NCI-H1048 (cell line): Measurements from ENCODE around the gene FNBP1.
"Not testable (repeated sequence)": the region's sequence is repeated elsewhere in the genome, so short reads cannot be mapped to it uniquely, and the experiment has no call there.

Source experiments
- DNase-seq: peaks from one replicate; lab custom pipeline; 2025; lab: John Stamatoyannopoulos, UW

FNBP1 gene

DNA sequence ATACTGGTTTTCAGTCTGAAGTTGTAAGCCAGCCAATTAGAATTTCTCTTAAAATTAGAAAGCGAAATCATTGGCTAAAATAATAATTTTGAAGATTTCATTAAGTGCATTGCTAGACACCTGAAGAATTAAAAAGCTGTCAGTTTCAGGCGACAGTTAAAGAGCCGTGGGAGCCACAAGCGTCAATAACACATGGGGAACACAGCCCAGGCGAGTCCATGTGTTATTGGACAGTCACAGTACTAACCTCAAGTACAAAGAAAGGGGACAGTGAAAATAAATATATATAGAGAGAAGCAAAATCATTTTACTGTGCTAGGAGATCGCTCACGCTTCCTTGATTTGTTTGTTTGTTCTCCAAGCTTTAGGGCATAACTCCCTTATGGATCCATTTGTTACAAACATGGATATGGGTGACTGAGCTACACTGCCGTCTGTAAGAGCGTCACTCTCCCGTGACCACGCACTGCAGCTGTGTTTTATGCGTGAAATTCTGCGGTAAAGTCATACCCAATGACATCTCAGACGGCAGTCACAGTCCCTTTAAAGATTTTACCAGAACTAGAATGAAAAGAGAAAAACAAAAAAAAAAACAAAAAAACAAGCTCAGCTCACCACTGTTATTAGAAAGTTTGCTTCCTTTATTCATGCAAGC is 124.6 kb downstream of the FNBP1 start:
- no peak for DNase-seq

DNA sequence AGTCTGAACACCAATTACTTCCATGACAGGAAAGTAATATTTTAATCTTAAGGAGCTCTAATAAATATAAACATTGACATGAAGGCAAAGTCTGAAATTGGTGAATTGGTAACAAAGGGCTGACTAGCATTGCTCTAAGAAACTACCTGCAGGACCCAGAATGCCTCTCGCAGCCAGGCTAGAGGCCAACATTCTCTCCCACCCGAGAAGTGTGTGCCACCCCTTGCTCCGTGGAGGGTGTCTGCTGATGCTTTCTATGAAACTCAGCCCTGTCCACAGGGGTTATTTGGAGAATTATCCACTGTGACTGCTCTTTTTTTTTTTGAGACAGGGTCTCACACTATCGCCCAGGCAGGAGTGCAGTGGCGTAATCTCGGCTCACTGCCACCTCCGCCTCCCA is 126.3 kb downstream of the FNBP1 start:
- DNase-seq = no peak

DNA sequence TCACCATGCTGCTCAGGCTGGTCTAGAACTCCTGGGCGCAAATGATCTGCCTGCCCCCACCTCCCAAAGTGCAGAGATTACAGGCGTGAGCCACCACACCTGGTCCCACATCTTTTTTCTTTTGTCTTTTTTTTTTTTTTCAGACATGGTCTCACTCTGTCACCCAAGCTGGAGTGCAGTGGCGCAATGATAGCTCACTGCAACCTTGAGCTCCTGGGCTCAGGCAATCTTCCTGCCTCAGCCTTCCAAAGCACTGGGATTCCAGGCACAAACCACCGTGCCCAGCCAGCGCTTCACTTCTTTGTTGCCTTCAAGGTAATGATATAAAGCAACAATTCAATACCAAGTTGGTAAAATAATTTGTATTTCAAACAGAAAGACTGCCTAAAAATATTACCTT is 128.9 kb downstream of the FNBP1 start:
- DNase-seq = no peak

DNA sequence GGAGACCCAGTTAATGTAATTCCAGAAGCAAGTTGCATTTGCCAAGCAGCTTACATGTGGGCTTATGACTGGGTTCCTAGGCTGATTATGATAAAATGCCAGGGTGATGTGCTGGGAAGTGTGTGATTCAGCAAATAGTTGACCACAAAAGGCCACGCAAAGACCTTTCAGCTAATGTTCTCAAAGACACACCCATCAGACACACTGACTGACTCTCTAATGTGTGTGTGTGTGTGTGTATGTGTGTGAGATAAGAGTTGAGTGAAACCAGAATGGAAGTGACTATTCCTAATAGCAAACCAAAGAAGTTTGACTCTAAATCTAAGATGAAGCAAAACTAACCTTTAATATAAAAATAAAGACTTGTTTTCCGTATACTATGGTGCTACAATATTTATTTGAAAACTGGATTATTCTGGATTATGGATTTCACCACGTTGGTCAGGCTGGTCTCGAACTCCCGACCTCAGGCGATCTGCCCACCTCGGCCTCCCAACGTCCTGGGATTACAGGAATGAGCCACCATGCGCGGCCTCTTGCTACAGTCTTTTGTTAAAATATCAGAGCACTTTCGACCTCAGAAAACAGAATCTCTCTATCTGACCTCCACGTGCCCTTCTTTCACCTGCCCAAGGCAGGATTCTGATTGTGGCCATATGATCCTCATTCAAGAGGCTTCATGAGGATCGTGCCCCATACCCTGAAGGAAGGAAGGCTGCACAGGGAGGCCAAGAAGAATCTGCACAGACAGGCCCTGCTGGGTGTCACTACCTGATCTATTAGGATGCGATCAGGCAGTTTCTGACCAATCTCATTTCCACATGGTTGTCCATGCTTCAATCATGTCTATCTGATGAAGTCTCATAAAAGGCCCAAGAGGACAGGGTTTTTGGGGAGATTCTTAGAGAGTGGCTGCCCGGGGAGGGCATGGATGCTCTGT is 132.1 kb downstream of the FNBP1 start:
- DNase-seq = no peak

DNA sequence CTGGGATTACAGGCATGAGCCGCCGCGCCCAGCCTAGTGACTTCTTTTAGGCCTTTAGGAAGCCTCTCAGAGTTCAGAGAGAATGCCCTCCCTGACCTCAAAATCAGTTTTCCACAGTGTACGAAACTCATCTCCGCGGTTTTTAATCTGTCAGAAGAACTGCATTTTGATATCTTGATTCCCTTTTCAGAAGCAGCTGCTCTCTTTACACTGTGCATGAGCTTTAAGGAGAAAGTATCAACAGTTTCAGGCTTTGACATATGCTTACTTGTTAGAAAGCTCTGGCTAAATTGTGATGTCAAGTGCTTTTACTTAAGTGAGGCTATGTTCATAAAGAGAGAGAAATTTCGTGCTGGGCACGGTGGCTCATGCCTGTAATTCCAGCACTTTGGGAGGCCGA is 133.1 kb downstream of the FNBP1 start:
- no peak for DNase-seq

DNA sequence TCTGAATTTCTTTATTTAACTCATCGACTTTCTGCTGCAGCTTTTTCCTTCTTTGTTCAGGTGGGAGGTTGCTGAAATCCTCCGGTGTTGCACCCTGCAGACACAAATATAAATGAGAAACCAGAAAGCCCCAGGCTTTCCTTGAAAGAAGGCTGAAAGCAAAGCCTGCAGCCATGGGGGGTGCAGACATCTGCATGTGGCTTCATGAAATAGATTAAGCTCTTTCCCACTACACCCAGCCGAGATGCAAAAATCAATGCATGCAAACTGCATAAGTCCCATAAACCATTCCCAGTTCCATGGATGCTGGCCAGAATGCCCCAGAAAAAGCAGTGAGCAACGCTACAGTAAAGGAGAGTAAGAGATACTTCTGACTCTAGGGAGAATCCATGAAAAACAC is 134.1 kb downstream of the FNBP1 start:
- DNase-seq = no peak

DNA sequence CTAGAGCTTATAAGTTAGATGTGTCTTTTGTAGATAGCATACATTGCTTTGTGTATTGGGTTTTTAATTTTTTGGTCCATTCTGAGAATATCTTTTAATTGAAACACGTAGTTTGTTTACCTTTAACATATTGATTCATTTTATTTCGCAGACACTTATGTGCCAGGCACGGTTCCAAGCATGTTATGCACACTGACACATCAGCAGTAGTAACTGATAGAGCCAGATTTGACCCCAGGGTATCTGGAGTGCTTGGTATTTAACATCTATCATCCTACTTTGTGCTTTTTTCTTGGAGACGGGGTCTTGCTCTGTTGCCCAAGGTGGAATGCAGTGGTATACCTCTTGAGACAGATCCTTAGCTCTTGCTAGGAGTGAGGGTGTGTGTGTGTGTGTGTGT is 135.8 kb downstream of the FNBP1 start:
- no peak for DNase-seq

DNA sequence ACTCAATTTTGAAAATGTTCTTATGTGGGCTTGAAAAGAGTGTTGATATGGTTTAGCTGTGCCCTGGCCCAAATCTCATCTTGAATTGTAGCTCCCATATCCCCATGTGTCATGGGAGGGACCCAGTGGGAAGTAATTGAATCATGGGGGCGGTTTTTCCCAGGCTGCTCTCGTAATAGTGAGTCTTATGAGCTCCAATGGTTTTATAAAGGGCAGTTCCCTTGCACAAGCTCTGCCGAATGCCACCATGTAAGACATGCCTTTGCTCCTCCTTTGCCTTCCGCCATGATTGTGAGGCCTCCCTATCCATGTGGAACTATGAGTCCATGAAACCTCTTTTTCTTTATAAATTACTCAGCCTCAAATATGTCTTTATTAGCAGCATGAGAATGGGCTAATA is 136.7 kb downstream of the FNBP1 start:
- no peak for DNase-seq

DNA sequence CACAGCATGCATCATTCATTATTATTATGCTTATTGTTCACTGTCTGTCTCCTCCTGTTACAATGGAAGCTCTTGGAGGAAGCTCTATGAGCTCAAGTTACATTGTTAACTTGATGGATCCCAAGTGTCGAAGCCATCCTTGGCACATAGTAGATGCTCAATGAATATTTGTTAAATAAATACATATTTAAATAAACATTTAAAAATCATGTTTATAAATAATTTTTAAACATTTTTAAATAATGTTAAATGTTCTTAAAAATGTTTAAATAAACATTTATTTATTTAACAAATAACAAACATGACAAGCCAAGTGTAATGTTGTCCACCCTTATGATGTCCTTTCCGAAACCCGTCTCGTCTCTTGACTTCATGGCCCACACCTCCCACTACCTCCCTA is 138.3 kb downstream of the FNBP1 start:
- DNase-seq = no peak

DNA sequence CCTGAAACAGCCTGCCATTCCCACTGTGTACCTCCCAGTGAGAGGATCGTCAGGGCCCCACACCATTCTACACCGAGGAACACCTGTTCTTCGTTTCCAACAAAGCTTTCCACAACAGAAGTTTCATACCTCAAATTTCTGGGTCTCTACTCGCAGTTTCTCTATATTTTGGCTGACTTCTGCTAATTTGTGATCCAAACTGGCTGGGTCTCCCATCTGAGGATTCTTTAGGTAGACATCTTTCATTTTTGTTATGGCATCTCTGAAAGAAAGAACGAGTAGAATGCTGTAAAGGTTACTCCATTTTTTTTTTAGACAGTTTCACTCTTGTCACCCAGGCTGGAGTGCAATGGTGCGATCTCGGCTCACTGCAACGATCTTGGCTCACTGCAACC is 140.3 kb downstream of the FNBP1 start:
- DNase-seq = no peak

DNA sequence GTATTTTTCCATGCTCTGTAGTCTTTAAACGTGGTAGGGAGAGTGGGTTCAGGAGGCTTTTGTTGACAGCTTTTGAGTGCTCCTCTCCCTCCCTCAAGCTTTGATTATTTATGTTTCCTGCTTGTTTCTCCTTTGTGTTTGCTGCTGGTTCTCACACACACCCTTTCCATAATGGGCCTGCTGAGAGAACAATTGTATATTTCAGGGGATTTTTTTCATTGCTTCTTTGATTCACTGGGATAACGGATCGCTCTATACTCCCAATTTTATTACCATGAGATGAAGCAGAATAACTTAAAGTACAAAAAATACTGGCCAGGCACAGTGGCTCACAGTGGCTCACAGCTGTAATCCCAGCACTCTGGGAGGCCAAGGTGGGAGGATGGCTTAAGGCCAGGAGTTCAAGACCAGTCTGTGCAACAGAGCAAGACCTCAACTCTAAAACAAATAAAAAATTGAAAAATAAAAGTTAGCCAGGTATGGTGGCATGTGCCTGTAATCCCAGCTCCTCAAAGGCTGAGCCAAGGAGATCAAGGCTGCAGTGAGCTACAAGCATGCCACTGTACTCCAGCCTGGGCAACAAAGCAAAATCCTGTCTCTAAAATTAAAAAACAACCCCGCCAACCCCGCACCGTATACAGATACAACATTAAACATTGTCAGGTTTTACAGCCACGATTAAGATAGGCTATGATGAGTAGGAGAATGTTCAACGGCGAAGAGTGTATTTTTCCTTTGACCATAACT is 140.8 kb downstream of the FNBP1 start:
- no peak for DNase-seq

DNA sequence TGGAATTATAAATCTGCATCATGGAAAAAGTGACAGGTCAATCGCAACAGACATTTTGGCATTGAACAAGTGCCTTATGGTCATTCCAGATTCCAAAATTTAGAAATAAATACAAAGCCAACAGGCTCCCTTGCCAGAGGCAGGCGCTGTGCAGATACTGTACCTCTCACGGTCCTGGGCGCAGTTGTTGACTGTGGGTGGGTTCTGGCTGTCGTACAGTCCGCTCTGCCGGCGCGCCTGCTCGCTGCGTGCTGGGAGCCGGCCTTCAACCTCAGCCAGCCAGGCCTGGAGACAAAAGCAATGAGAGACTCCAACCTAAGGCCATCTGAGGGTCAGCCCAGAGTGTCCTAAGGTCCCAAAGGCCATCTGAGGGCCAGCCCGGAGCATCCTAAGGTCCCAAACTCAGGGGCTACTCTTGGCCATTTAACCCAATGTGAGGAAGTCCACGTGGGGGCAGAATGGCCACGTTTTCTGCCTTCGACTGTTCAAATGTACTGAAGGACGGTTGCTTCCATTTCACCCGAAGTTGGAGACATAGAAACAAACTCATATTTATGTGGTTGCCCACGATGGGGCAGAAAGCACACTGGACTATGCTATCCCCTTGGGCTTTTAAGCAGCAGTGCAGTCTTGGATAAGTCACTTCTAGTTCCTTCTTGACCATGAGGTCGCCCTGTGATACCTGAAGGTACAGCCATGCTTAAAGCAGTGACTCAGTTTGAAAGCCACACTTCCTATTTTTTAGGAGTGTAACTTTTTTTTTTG is 142.5 kb downstream of the FNBP1 start:
- DNase-seq = no peak

DNA sequence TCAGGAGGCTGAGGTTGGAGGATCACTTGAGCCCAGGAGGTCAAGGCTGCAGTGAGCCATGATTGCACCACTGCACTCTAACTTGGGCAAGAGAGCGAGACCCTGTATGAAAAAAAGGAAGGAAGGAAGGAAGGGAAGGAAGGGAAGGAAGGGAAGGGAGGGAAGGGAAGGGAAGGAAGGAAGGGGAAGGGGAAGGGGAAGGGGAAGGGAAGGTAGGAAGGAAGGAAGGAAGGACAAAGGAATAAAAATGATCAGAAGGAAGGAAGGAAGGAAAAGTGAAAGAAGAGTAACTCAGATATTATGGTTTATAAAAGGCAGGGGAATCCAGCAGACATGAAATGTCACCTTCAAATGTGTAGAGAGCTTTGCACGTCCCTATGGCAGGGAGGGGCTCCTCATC is 143.4 kb downstream of the FNBP1 start:
- DNase-seq = no peak

DNA sequence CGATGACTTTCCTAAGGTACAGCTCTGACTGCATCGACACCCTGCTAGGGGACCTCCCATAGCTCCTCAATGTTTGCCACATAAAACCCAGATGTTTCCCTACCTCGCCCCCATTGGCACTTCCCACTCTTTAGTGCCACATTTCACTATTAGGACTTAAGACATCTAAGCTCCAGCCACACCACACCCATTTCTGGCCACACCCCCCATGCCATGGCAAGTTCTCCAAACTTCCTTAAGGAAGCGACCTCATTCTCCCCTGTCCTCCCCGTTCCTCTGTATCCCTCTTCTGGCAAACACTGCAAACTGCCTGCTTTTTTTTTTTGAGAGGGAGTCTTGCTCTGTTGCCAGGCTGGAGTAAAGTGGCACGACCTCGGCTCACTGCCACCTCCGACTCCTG is 144.8 kb downstream of the FNBP1 start:
- DNase-seq = no peak

DNA sequence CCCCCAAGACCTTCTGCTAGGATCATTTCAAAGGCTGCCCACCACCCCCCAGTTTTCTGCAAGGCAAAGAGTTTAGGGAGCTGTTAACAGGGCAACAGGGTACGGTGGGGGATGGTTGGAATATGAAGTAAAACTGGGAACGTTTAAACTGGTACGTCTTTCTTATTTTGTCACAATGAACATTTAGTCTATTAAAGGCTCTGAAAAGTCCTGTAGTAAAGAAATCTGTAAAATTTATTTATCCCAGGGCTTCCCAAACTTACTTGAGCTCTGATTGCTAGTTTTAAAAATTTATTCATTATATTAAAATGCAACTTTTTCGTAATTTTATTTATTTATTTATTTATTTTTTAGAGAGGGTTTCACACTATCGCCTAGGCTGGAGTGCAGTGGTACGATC is 145.7 kb downstream of the FNBP1 start:
- DNase-seq = no peak

DNA sequence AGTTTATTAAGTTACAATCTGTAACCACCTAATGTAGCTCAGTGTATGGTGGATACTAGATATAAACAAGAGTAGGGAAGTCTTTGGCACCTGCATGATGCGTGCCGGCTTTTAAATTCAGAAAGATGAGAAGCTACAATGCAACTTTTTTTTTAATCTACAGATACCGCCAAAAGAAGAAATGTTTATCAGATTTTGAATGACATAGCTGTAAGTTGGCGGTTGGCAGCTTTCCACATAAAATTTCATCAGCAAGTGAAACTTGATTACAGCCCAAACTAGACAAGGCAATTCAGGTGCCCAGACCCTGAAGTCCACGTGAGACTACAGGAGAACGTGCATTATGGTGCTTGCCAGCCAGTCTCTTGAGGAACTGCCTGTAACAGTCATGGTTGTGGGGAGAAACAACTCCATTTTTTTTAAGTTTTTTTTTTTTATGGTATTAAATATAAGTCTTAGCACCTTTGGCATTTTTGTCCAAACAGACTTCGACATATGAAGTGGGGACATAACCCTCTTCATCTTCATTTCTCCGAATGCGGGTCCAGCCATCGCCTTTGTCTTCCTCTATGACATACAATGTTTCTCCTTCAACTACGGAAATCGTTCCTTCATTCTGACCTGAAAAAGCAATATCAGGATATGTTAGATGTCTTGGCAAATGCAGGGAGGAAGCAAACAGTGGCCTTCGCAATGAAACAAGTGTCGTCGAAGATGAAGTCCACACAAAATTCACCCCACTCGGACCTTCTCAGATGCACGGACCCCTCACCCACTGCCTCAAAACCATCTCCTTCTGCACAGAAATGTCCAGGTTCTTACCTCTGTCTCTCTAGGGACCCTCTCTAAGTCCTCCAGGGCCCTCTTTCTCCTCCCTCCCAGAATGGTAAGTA is 147.4 kb downstream of the FNBP1 start:
- no peak for DNase-seq

DNA sequence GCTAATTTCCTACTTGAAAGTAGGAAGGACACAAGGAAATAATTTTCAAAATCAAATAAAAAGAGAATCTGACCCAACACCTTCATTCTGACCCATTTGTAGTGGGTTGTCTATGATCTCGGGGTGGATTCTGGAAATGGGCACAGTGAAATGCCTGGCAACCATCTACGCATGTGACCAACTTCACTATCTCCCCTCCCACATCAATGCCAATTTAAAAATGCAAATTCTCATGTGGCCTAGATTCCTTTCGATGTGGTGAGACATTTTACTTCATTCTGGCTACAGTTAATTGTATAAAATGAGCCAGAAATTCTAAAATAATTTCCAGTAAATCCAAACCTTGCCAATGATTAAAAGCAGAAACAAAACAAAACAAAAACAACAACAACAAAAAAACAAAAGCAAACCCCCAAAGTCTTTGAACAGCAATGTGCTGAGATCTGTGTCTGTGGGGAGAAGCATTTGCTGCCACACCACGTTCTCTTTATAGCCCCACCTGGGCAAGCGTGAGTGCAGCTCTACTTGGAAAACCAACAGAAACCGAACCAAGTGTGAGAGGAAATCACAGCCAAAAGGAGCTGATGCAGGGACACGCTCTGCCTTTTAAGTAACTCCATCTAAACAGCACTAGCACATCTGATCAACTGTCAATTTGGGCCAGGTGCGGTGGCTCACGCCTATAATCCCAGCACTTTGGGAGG is 148.7 kb downstream of the FNBP1 start:
- DNase-seq = peak; percentile 20

DNA sequence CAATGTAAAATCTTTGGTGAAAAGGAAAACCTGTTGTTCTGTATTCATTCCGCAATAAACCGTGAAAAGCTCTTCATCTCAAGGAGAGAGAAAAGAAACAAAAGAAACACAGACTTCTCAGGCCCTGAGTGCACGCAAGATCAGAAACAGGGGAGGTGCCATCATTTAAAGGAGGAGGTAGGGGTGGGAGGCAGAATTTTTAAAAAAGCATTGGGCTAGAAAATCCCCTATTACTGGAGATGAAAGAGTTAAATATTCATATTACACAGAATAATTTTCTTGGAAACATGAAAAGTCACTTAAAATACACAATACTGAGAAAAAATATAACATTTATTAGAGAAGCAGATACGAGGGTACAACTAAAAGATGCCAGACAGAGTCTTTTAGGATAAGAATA is 151.4 kb downstream of the FNBP1 start:
- DNase-seq = no peak

DNA sequence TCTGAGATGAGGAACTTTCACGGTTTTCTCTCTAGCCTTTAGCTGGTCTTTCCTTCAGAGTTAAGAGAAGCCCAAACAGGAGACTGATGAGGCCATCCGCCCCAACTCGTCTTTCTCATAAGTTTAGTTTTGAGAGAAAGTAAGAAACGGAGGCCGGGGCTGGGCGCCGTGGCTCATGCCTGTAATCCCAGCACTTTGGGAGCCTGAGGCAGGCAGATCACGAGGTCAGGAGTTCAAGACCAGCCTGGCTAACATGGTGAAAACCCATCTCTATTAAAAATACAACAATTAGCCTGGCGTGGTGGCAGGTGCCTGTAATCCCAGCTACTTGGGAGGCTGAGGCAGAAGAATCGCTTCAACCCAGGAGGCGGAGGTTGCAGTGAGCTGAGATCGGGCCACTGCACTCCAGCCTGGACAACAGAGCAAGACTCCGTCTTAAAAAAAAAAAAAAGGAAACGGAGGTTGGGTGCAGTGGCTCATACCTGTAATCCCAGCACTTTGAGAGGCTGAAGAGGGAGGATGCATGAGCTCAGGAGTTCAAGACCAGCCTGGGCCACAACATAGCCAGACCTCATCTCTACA is 152.2 kb downstream of the FNBP1 start:
- DNase-seq = not testable (repeated sequence)
